HEK293 (cell line): Measurements from ENCODE around the gene RBM7.

Experiments used
- CTCF ChIA-PET: fragments of 350-600 bp; formaldehyde crosslinking; extraction: SDS; loops from one replicate; lab custom pipeline; 2021; ENCODE audit warnings: antibody characterized with exemption; lab: Yijun Ruan, JAX
- POLR2A ChIA-PET: fragments of 300-600 bp; formaldehyde crosslinking; extraction: SDS; loops from one replicate; lab custom pipeline; 2020; ENCODE audit warnings: antibody characterized with exemption, inconsistent platforms; lab: Yijun Ruan, JAX
- H3K27ac ChIP-seq: fragments of 200-500 bp; sonication (Bioruptor generic); 2 replicates; pipeline ENCODE4 v1.5.1; 2014; ENCODE audit warnings: low read depth, low read length, control low read depth, inconsistent platforms; ENCODE audit errors: extremely low read depth
- H3K36me3 ChIP-seq, 2 experiments: fragments of 200-500 bp in 1 of 2; sonication (Bioruptor generic) in 1 of 2; 1 replicate in 1 of 2; 2 replicates in 1 of 2; pipeline ENCODE4 v1.5.1; 2014 to 2017; ENCODE audit warnings: inconsistent platforms in 2 of 2, low read length in 2 of 2; ENCODE audit not compliant: control insufficient read depth in 2 of 2, insufficient read depth in 1 of 2
- H3K4me1 ChIP-seq: fragments of 200-500 bp; sonication (Bioruptor generic); 2 replicates; pipeline ENCODE4 v1.5.1; 2014; ENCODE audit warnings: mild to moderate bottlenecking, low read length, inconsistent platforms; ENCODE audit not compliant: control insufficient read depth, insufficient read depth
- H3K4me3 ChIP-seq: 2 replicates; pipeline ENCODE4 v1.5.1; 2011; ENCODE audit warnings: low read depth, mild to moderate bottlenecking, control low read depth, low read length, moderate library complexity
- H3K9me3 ChIP-seq: fragments of 200-500 bp; sonication (Bioruptor generic); 2 replicates; pipeline ENCODE4 v1.5.1; 2014; ENCODE audit warnings: low read depth, low read length, inconsistent platforms; ENCODE audit not compliant: control insufficient read depth, insufficient read depth
- HOXA7 ChIP-seq: sonication (generic); formaldehyde crosslinking; IDR thresholded peaks from 2 replicates; pipeline ENCODE4 v1.8.1; 2022; ENCODE audit warnings: missing genetic modification reagents, borderline replicate concordance
- IKZF3 ChIP-seq: fragments of 450-650 bp; IDR thresholded peaks from 2 replicates; pipeline ENCODE4 v1.5.0; 2018; ENCODE audit warnings: missing biosample characterization, mild to moderate bottlenecking, missing genetic modification characterization, moderate library complexity
- KLF10 ChIP-seq: fragments of 450-650 bp; IDR thresholded peaks from 2 replicates; pipeline ENCODE4 v1.5.1; 2018; ENCODE audit warnings: missing biosample characterization, mild to moderate bottlenecking, missing genetic modification characterization
- RBAK ChIP-seq: fragments of 450-650 bp; formaldehyde crosslinking; IDR thresholded peaks from 2 replicates; pipeline ENCODE4 v1.5.1; 2016; ENCODE audit warnings: missing biosample characterization, missing genetic modification characterization
- TCF7L2 ChIP-seq: IDR thresholded peaks from 2 replicates; pipeline ENCODE4 v1.6.1; 2011; ENCODE audit warnings: low read depth, mild to moderate bottlenecking, inconsistent platforms, low read length, moderate library complexity, borderline replicate concordance
- ZBTB20 ChIP-seq: fragments of 450-650 bp; formaldehyde crosslinking; IDR thresholded peaks from 2 replicates; pipeline ENCODE4 v1.5.1; 2016; ENCODE audit warnings: missing biosample characterization, missing genetic modification characterization
- ZNF146 ChIP-seq: fragments of 450-650 bp; formaldehyde crosslinking; IDR thresholded peaks from 2 replicates; pipeline ENCODE4 v1.5.1; 2016; ENCODE audit warnings: missing biosample characterization, missing genetic modification characterization
- ZNF221 ChIP-seq: fragments of 450-650 bp; formaldehyde crosslinking; IDR thresholded peaks from 2 replicates; pipeline ENCODE4 v1.5.1; 2017; ENCODE audit warnings: missing biosample characterization, missing genetic modification characterization, borderline replicate concordance
- ZNF248 ChIP-seq: fragments of 450-650 bp; formaldehyde crosslinking; IDR thresholded peaks from 2 replicates; pipeline ENCODE4 v1.5.1; 2017; ENCODE audit warnings: missing biosample characterization, missing genetic modification characterization
- ZNF266 ChIP-seq: fragments of 450-650 bp; formaldehyde crosslinking; IDR thresholded peaks from 2 replicates; pipeline ENCODE4 v1.5.1; 2016; ENCODE audit warnings: missing biosample characterization, missing genetic modification characterization, low read depth
- ZNF274 ChIP-seq, 2 experiments: fragments of 200-500 bp in 1 of 2; fragments of 450-650 bp in 1 of 2; sonication (Bioruptor generic) in 1 of 2; formaldehyde crosslinking in 1 of 2; IDR thresholded peaks; 2 replicates each; pipeline versions ENCODE4 v1.5.1 to v1.6.1; 2014 to 2016; ENCODE audit warnings: borderline replicate concordance in 1 of 2, inconsistent platforms in 1 of 2, low read length in 1 of 2, missing biosample characterization in 1 of 2, missing genetic modification characterization in 1 of 2
- ZNF433 ChIP-seq: fragments of 450-650 bp; formaldehyde crosslinking; IDR thresholded peaks from 2 replicates; pipeline ENCODE4 v1.5.1; 2016; ENCODE audit warnings: missing biosample characterization, missing genetic modification characterization, low read depth
- ZNF530 ChIP-seq: fragments of 450-650 bp; formaldehyde crosslinking; IDR thresholded peaks from 2 replicates; pipeline ENCODE4 v1.5.1; 2016; ENCODE audit warnings: low read depth, missing biosample characterization, missing genetic modification characterization
- ZNF548 ChIP-seq: fragments of 450-650 bp; formaldehyde crosslinking; IDR thresholded peaks from 2 replicates; pipeline ENCODE4 v1.5.1; 2016; ENCODE audit warnings: missing biosample characterization, missing genetic modification characterization
- ZNF558 ChIP-seq: fragments of 450-650 bp; formaldehyde crosslinking; IDR thresholded peaks from 2 replicates; pipeline ENCODE4 v1.5.1; 2016; ENCODE audit warnings: missing biosample characterization, missing genetic modification characterization
- ZNF629 ChIP-seq: fragments of 450-650 bp; formaldehyde crosslinking; IDR thresholded peaks from 2 replicates; pipeline ENCODE4 v1.5.1; 2017; ENCODE audit warnings: missing biosample characterization, missing genetic modification characterization
- ZNF707 ChIP-seq: fragments of 450-650 bp; formaldehyde crosslinking; IDR thresholded peaks from 2 replicates; pipeline ENCODE4 v1.5.1; 2016; ENCODE audit warnings: missing biosample characterization, missing genetic modification characterization
- ZNF830 ChIP-seq: fragments of 450-650 bp; IDR thresholded peaks from 2 replicates; pipeline ENCODE4 v1.5.0; 2018; ENCODE audit warnings: missing biosample characterization, missing genetic modification characterization, low read depth, mild to moderate bottlenecking, moderate library complexity
- TF ChIP-seq, protein P1 (sequence below): fragments of 450-650 bp; formaldehyde crosslinking; IDR thresholded peaks from 2 replicates; pipeline ENCODE4 v1.5.1; 2016; ENCODE audit warnings: missing biosample characterization, missing genetic modification characterization
- TF ChIP-seq, protein P2 (sequence below): fragments of 450-650 bp; formaldehyde crosslinking; IDR thresholded peaks from 2 replicates; pipeline ENCODE4 v1.5.1; 2016; ENCODE audit warnings: missing biosample characterization, missing genetic modification characterization, borderline replicate concordance
- TF ChIP-seq, protein P3 (sequence below): fragments of 450-650 bp; formaldehyde crosslinking; IDR thresholded peaks from 2 replicates; pipeline ENCODE4 v1.5.1; 2016; ENCODE audit warnings: missing biosample characterization, missing genetic modification characterization, low read depth
- TF ChIP-seq, protein P4 (sequence below): fragments of 450-650 bp; formaldehyde crosslinking; IDR thresholded peaks from 2 replicates; pipeline ENCODE4 v1.5.1; 2016; ENCODE audit warnings: missing biosample characterization, missing genetic modification characterization

RBM7 gene

DNA sequence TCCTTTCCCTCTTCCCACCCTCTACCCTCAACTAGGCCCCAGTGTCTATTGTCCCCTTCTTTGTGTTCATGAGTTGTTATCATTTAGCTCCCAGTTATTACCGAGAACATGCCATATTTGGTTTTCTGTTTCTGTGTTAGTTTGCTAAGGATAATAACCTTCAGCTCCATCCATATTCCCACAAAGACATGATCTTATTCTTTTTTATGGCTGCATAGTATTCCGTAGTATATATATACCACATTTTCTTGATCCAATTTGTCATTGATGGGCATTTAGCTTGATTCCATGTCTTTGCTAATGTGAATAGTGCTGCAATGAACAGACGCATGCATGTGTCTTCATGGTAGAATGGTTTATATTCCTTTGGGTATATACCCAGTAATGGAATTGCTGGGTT lies 18.0 kb upstream of the RBM7 start:
- no peaks in the 10 kb centered on the region for H3K36me3 ChIP-seq
- H3K4me1 ChIP-seq: no peaks in the 10 kb centered on the region
- no peak overlapping the region for H3K4me3 ChIP-seq
- H3K27ac ChIP-seq: no peak overlapping the region
- H3K9me3 ChIP-seq: no peaks in the 10 kb centered on the region
- POLR2A ChIA-PET: no interaction called here
- TF ChIP-seq ZNF530 (tag by site-specific recombination) (no peak), ZNF146 (0 out of 2 replicates have a peak, but pooled peaks have one; percentile 29)
- TF ChIP-seq, all 188 proteins: peak for 1
- CTCF ChIA-PET: interaction anchor here (0.6 kb wide), 2 partner anchors 35 to 358 kb away, joined by 3 to 4 read pairs; no protein-coding TSS in a partner anchor

DNA sequence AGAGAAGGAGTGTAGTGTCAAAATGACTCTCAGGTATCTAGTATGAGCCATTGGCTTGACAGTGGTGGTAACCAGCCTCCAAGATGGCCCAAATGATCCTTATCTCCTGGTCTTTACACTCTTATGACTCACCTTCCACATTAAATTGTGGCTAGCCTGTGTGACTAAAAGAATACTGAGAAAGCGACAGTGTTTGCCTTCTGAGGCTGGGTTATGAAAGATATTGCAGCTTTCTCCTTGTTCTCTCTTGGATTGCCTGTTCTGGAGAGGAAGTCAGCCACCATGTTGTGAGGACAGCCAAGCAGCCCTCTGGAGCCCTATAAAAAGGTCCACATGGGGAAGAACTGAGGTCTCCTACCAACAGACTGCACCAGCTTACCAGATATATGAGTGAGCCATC lies 16.0 kb upstream of the RBM7 start:
- POLR2A ChIA-PET: no interaction called here
- no peaks in the 10 kb centered on the region for H3K9me3 ChIP-seq
- H3K4me1 ChIP-seq: no peaks in the 10 kb centered on the region
- no peak for TF ChIP-seq ZNF548 (tag by site-specific recombination)
- no peak for TF ChIP-seq ZNF266 (tag by site-specific recombination)
- TF ChIP-seq, protein P1, sequence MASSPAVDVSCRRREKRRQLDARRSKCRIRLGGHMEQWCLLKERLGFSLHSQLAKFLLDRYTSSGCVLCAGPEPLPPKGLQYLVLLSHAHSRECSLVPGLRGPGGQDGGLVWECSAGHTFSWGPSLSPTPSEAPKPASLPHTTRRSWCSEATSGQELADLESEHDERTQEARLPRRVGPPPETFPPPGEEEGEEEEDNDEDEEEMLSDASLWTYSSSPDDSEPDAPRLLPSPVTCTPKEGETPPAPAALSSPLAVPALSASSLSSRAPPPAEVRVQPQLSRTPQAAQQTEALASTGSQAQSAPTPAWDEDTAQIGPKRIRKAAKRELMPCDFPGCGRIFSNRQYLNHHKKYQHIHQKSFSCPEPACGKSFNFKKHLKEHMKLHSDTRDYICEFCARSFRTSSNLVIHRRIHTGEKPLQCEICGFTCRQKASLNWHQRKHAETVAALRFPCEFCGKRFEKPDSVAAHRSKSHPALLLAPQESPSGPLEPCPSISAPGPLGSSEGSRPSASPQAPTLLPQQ (tag by site-specific recombination): no peak
- TF ChIP-seq, protein P2, sequence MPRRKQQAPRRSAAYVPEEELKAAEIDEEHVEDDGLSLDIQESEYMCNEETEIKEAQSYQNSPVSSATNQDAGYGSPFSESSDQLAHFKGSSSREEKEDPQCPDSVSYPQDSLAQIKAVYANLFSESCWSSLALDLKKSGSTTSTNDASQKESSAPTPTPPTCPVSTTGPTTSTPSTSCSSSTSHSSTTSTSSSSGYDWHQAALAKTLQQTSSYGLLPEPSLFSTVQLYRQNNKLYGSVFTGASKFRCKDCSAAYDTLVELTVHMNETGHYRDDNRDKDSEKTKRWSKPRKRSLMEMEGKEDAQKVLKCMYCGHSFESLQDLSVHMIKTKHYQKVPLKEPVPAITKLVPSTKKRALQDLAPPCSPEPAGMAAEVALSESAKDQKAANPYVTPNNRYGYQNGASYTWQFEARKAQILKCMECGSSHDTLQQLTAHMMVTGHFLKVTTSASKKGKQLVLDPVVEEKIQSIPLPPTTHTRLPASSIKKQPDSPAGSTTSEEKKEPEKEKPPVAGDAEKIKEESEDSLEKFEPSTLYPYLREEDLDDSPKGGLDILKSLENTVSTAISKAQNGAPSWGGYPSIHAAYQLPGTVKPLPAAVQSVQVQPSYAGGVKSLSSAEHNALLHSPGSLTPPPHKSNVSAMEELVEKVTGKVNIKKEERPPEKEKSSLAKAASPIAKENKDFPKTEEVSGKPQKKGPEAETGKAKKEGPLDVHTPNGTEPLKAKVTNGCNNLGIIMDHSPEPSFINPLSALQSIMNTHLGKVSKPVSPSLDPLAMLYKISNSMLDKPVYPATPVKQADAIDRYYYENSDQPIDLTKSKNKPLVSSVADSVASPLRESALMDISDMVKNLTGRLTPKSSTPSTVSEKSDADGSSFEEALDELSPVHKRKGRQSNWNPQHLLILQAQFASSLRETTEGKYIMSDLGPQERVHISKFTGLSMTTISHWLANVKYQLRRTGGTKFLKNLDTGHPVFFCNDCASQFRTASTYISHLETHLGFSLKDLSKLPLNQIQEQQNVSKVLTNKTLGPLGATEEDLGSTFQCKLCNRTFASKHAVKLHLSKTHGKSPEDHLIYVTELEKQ (tag by site-specific recombination): no peak
- no peak for TF ChIP-seq IKZF3 (tag by site-specific recombination)
- TF ChIP-seq ZBTB20: no peak
- no peak for TF ChIP-seq KLF10 (tag by site-specific recombination)
- no peak for TF ChIP-seq RBAK (tag by site-specific recombination)
- TF ChIP-seq ZNF221 (tag by site-specific recombination): no peak
- TF ChIP-seq, all 188 proteins: peak for 0
- Histone ChIP-seq H3K4me3 (no peak overlapping the region), H3K36me3 (no peaks in the 10 kb centered on the region), H3K27ac (no peak overlapping the region)
- CTCF ChIA-PET: interaction anchor here (0.6 kb wide), 1 partner anchor 20 kb away, joined by 4 read pairs; no protein-coding TSS in a partner anchor

DNA sequence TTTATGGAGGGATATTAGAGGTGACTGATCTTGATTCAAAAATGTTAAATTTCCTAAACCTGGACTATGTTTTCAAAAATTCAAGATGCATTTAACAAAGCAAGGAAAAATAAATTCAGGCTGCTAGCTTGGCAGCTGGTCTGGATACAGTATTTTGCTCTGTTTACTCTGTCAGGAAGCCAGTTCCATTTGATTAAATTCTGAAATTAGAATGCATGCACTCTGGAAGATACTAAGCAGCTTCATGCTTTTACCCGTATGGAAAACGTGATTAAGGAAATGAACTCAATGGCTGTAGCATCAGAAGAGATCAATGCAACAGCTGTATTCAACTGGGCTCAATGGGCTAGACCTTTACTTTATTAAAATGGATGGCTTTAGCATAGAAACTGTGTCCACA lies 14.3 kb upstream of the RBM7 start:
- CTCF ChIA-PET: interaction anchor here (0.9 to 1.2 kb wide), 2 partner anchors 46 to 105 kb away, joined by 3 to 5 read pairs; no protein-coding TSS in a partner anchor
- Histone ChIP-seq H3K9me3 (no peaks in the 10 kb centered on the region), H3K27ac (no peak overlapping the region), H3K36me3 (no peaks in the 10 kb centered on the region), H3K4me1 (no peaks in the 10 kb centered on the region), H3K4me3 (no peak overlapping the region)
- POLR2A ChIA-PET: no interaction called here
- TF ChIP-seq, protein P3, sequence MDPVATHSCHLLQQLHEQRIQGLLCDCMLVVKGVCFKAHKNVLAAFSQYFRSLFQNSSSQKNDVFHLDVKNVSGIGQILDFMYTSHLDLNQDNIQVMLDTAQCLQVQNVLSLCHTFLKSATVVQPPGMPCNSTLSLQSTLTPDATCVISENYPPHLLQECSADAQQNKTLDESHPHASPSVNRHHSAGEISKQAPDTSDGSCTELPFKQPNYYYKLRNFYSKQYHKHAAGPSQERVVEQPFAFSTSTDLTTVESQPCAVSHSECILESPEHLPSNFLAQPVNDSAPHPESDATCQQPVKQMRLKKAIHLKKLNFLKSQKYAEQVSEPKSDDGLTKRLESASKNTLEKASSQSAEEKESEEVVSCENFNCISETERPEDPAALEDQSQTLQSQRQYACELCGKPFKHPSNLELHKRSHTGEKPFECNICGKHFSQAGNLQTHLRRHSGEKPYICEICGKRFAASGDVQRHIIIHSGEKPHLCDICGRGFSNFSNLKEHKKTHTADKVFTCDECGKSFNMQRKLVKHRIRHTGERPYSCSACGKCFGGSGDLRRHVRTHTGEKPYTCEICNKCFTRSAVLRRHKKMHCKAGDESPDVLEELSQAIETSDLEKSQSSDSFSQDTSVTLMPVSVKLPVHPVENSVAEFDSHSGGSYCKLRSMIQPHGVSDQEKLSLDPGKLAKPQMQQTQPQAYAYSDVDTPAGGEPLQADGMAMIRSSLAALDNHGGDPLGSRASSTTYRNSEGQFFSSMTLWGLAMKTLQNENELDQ: no peak
- TF ChIP-seq, protein P4, sequence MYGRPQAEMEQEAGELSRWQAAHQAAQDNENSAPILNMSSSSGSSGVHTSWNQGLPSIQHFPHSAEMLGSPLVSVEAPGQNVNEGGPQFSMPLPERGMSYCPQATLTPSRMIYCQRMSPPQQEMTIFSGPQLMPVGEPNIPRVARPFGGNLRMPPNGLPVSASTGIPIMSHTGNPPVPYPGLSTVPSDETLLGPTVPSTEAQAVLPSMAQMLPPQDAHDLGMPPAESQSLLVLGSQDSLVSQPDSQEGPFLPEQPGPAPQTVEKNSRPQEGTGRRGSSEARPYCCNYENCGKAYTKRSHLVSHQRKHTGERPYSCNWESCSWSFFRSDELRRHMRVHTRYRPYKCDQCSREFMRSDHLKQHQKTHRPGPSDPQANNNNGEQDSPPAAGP: no peak
- TF ChIP-seq IKZF3 (tag by site-specific recombination) (no peak), TCF7L2 (no peak), ZNF248 (tag by site-specific recombination) (no peak), ZNF629 (tag by site-specific recombination) (no peak), ZNF274 (IDR thresholded peaks at IDR 0.05; ENCODE audit: low read length) (no peak), ZNF274 (tag by site-specific recombination; IDR thresholded peaks at IDR 0.05; ENCODE audit: borderline replicate concordance) (no peak), ZNF707 (tag by site-specific recombination) (no peak), ZNF830 (tag by site-specific recombination) (no peak), HOXA7 (CRISPR knock-in tag) (no peak), ZNF146 (no peak), ZNF433 (tag by site-specific recombination) (no peak), ZNF558 (tag by site-specific recombination) (no peak)
